Measurements from ENCODE around the gene MALT1.

DNA sequence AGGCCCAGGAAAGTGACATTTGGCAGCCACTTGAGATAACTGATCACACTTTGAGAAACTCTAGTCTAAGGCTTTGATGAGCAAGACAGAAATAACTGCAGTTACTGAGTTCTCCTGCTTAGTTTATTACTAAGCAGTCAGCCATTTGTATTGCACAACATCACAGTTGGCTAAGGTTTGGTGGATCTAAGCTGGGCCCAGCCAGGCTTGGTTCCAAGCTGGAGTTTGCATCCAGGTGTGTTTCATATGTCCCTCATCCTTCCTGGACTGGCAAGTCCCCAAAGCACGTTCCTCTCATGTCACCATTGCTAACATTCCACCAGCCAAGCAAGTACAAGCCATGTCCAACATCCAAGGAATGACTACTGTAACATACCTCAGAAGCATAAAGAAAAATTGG, 122.1 kb downstream of the MALT1 start:
- TF ChIP-seq, protein P1, sequence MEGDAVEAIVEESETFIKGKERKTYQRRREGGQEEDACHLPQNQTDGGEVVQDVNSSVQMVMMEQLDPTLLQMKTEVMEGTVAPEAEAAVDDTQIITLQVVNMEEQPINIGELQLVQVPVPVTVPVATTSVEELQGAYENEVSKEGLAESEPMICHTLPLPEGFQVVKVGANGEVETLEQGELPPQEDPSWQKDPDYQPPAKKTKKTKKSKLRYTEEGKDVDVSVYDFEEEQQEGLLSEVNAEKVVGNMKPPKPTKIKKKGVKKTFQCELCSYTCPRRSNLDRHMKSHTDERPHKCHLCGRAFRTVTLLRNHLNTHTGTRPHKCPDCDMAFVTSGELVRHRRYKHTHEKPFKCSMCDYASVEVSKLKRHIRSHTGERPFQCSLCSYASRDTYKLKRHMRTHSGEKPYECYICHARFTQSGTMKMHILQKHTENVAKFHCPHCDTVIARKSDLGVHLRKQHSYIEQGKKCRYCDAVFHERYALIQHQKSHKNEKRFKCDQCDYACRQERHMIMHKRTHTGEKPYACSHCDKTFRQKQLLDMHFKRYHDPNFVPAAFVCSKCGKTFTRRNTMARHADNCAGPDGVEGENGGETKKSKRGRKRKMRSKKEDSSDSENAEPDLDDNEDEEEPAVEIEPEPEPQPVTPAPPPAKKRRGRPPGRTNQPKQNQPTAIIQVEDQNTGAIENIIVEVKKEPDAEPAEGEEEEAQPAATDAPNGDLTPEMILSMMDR (IDR thresholded peaks at IDR 0.05): no peak
- TF ChIP-seq EP300 (IDR thresholded peaks at IDR 0.05) (no peak), POLR2A (IDR thresholded peaks at IDR 0.05) (no peak)
